NCI-H2171 (cell line): ENCODE results near the gene TTR.

Experiments
- DNase-seq: peaks from one replicate; lab custom pipeline; 2025; lab: John Stamatoyannopoulos, UW

Gene TTR

DNA sequence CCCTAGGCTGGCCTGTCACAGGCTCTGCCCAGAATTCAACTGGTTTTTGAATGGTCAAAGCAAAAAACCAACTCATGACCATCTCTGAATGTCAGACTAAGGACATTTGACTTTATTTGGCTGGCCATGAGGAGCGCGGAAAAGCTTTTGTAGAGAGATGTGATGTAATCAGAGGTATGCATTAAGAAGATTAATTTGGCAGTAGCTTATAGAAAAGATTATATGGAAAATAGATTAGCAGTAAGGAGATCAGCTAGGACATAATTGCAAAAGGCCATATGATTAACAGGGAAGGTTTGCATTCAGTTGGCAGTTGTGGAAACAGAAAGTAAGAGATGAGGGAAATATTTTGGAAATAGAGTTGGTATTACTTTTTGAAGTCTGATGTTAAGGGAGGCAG is 12.3 kb upstream of the TTR start:
- DNase-seq: no peak

DNA sequence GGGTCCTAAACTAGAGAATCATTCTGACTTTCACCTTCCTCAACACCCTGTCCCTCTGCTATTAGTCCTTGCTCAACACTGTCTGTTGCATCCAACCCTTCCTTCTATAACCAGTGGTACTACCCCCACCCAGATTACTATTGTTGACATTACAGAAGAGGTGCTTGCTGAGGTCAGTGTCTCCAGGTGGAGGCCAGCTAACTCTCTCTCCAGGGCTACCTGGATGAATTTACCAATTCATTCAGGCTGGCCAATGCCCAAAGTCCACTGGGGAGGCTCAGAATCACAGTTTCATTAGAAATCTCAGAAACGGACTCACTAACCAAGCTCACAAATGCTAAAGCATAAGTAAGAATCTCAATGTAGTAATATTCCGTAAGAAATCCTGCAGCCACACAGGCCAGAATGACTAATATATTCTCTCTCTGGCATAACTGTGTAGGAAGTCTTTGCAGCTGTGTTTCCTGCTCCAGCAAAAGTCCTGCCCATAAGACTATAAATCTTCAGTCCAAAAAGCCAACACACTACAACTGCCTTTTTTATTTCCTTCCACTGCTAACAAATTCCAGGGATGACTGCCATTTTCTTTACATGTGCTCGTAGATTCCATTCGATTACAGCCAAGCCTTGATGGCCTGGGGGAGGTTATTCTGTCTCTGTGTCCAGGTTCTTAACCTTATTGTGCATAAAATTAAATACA is 10.0 kb upstream of the TTR start:
- DNase-seq: no peak

DNA sequence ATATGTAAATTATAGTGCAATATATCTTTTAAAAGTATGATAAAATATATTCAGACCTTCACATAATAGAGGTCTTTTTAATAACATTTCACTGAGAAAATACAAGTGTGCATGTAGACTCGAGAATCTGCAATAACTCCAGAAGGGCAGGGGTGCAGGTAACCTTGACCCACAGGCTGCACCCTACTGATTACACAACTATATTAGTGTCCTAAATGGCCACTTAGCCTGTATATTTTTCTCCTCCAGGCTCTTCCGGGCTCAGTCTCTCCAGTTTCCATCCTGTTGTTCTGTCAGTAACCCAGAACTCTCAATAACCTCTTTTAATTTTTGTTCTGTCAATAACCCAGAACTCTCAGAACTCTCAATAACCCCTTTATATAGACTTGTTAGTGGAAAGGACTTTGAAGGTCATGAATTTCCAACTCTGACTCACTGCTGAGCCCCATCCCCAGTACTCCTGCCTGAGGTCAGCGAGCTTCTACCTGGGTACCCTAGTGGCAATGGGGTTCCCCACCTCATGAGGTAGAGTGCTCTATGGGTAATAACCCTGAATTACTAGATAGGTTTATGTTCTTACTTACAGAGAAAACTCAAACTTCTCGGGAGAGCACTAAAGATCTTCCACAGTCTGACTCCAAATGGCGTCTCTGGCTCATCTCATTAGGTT is 8.4 kb upstream of the TTR start:
- DNase-seq: no peak

DNA sequence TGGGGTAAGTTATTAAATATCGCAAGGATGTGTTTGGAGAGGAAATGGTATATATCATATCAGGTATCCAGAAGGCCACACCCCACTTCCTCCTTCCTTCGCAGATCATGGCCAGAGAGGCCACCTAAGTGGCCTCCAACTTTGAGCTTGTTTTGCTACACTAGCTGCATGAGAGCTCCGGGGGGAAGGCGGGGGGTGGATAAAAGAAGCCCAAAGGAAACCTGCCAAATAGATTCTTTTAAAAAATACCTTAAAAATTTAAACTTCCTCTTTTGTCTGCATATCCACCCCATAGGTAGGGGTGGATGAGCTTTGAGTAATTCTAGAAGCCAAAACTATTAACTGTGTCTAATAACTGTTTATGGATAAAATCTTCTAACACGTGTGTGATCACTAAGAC is 5.7 kb upstream of the TTR start:
- DNase-seq: no peak

DNA sequence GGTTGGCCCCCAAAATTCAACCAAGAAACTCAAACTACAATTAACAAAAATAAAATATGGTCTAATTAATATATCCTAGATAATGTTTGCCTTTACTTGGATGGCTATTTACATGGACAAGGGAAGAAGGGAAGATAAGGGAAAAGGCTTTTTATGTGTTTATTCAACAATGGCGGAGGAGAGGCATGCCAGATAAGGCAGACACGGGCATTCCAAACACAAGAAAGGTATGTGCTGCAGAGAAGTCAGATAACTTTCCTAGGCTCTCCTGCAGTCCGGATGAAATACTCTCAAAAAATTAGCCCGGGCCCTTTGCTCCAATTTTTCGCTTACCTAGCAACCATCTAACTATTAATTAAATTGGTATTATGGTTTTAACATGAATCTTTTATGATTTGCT is 5.1 kb upstream of the TTR start:
- no peak for DNase-seq

DNA sequence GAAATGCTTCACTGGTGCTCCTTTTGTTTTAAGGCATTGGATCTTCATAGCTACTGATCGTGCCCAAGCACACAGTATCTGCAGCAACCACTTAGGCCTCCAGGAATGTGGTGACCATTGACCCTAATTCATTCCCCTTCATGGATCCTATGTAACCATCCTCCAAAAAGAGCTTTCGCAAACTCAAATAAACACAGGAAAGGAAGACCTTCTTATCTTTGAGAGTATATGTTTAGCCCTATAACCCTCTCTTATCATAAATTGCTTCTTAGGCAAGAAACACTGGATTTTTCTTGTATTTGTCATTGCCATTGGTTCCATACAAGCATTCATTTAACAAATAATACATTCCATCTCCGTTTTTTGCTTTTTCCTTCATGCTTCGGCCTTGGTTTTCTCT is 4.1 kb upstream of the TTR start:
- DNase-seq: no peak

DNA sequence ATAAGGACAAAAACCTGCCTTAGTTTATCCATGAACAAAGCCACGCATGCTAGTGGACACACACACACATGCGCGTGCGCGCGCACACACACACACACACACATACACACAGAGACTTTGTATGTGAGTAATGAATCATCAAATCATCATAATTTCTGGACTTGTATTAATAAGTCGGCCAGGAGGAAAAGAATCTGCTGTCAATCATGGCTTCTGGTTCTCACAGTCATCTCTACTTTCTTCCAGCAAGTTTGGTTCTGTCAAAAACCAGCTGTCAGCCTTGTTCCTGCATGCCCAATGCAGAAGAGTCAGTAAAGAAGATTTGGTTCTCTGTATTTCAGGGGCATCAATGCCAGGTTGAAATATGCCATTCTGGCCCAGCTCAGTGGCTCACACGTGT is 1.1 kb upstream of the TTR start:
- DNase-seq: no peak

DNA sequence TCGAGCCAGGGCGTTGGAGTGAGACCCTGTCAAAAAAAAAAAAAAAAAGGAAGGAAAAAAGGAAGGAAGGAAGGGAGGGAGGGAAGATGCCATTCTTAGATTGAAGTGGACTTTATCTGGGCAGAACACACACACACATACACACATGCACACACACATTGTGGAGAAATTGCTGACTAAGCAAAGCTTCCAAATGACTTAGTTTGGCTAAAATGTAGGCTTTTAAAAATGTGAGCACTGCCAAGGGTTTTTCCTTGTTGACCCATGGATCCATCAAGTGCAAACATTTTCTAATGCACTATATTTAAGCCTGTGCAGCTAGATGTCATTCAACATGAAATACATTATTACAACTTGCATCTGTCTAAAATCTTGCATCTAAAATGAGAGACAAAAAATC is 564 bp upstream of the TTR start:
- no peak for DNase-seq

DNA sequence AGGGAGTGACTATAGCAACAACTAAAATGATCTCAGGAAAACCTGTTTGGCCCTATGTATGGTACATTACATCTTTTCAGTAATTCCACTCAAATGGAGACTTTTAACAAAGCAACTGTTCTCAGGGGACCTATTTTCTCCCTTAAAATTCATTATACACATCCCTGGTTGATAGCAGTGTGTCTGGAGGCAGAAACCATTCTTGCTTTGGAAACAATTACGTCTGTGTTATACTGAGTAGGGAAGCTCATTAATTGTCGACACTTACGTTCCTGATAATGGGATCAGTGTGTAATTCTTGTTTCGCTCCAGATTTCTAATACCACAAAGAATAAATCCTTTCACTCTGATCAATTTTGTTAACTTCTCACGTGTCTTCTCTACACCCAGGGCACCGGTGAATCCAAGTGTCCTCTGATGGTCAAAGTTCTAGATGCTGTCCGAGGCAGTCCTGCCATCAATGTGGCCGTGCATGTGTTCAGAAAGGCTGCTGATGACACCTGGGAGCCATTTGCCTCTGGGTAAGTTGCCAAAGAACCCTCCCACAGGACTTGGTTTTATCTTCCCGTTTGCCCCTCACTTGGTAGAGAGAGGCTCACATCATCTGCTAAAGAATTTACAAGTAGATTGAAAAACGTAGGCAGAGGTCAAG is 955 bp downstream of the TTR start:
- DNase-seq: no peak

DNA sequence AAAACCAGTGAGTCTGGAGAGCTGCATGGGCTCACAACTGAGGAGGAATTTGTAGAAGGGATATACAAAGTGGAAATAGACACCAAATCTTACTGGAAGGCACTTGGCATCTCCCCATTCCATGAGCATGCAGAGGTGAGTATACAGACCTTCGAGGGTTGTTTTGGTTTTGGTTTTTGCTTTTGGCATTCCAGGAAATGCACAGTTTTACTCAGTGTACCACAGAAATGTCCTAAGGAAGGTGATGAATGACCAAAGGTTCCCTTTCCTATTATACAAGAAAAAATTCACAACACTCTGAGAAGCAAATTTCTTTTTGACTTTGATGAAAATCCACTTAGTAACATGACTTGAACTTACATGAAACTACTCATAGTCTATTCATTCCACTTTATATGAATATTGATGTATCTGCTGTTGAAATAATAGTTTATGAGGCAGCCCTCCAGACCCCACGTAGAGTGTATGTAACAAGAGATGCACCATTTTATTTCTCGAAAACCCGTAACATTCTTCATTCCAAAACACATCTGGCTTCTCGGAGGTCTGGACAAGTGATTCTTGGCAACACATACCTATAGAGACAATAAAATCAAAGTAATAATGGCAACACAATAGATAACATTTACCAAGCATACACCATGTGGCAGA is 3.6 kb downstream of the TTR start:
- DNase-seq: no peak

DNA sequence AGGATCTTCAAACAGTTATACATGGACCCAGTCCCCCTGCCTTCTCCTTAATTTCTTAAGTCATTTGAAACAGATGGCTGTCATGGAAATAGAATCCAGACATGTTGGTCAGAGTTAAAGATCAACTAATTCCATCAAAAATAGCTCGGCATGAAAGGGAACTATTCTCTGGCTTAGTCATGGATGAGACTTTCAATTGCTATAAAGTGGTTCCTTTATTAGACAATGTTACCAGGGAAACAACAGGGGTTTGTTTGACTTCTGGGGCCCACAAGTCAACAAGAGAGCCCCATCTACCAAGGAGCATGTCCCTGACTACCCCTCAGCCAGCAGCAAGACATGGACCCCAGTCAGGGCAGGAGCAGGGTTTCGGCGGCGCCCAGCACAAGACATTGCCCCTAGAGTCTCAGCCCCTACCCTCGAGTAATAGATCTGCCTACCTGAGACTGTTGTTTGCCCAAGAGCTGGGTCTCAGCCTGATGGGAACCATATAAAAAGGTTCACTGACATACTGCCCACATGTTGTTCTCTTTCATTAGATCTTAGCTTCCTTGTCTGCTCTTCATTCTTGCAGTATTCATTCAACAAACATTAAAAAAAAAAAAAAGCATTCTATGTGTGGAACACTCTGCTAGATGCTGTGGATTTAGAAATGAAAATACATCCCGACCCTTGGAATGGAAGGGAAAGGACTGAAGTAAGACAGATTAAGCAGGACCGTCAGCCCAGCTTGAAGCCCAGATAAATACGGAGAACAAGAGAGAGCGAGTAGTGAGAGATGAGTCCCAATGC is 4.6 kb downstream of the TTR start:
- no peak for DNase-seq

DNA sequence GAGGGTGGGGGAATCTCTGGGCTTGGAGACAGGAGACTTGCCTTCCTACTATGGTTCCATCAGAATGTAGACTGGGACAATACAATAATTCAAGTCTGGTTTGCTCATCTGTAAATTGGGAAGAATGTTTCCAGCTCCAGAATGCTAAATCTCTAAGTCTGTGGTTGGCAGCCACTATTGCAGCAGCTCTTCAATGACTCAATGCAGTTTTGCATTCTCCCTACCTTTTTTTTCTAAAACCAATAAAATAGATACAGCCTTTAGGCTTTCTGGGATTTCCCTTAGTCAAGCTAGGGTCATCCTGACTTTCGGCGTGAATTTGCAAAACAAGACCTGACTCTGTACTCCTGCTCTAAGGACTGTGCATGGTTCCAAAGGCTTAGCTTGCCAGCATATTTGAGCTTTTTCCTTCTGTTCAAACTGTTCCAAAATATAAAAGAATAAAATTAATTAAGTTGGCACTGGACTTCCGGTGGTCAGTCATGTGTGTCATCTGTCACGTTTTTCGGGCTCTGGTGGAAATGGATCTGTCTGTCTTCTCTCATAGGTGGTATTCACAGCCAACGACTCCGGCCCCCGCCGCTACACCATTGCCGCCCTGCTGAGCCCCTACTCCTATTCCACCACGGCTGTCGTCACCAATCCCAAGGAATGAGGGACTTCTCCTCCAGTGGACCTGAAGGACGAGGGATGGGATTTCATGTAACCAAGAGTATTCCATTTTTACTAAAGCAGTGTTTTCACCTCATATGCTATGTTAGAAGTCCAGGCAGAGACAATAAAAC is 6.5 kb downstream of the TTR start:
- no peak for DNase-seq

DNA sequence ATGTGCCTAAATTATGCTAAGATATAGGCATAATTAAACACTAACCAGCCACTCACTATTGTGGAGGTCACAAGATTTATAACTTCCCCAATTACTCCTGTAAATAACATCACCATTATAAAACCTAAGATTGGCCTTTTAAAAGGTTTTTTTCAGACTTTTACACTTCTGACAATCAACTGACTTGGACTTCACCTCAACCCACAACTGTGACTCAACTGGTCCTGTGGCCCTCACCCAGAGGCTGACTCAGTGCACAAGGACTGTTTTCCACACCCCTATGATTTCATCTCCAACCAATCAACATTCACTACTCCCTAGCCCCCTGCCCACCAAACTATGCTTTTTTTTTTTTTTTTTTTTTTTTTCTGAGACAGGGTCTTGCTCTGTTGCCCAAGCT is 11.6 kb downstream of the TTR start:
- no peak for DNase-seq

DNA sequence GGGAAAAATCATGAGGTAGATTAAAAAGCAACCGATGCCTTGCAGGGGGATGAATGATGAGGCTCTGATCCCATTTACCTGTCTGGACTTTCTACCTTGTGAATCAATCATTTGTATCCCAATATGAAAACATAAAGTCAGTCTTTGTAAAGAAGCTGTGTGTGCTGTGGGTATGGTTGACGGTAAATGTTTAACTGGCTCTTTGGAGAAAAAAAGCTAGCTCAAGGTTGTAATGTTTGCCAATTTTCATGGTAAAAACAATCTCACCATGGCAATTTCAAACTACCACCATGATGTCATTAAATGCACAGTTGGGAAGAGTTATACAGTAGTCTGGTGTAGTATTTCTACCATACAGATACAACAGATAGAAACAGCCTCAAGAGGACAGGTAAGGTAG is 14.6 kb downstream of the TTR start:
- DNase-seq: no peak

DNA sequence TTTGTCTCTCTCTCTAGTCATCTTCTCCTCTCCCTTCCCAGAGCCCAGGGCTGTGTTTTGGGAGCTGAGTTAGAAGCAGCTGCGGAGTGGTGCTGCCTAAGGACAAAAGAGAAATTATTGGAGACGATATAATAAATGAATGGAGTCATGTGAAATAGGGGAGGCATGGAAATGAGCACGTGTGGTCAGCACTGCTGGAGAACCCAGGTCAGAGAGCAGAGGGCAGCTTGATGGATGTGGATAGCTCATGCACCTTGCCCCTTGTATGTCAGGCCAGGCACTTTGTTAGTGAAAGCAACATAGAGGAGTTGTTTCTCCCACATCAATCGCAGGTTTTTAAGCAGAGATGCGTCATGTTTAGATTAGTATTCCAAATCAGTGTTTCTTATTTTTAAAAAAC is 15.7 kb downstream of the TTR start:
- no peak for DNase-seq

DNA sequence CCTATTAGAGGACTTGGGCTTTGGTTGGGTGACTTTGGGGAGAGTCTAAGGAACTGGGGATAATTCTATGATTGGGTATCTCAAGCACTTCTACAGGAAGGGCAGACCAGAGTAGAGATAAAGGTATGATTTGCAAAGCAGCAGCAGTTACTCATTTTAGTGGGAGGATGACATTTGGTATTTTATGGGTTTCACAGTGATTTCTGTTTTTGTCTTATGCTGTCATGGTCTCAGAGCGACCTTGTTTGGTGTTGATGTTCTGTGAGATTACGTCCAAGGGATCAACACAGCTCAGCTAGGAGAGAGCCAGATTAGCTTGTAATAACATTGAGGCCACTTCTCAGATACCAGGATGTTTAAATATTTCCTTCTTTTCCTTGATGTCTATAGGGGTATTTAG is 18.2 kb downstream of the TTR start:
- no peak for DNase-seq

DNA sequence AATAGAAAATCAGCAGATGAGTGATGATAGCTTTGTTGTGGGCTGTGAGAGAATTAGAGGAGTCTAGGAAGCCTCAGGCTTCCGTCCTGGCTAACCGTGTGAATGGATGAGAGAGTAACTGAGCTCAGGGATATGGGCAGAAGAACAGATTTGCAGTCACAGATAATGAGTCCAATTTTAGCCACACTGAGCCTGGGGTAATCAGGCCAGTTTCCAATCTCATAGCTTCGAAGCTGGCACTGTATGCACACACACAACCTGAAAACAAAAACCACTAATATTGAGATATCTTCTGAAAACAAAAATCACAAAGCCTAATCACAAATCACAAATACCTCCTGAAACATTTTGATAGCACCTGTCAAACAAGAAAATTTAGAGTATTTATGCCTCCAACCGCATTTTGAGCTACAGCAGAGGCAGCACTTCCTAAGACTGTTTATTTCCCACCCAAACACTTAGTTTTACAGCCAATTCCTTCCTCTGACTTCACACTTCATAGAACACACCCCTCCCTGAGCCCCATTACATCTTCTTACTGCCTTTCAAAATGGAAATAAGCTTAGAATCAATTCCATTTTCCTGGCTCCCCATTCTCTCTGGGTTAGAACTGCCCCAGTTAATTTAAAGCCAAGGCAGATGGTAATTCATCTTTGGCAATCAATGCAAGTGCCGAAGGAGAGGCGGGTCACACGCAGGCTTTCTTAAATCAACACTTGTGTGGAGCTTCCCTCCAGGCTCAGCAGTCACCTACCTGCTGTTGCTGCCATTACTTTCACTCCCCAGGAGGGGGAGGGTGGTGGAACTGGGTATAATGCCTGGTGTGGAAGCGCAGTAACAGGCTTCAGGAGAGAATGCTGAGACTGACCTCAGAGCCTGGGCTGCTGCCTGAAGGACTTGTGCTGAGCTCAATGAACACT is 18.9 kb downstream of the TTR start:
- DNase-seq: peak; percentile 3

DNA sequence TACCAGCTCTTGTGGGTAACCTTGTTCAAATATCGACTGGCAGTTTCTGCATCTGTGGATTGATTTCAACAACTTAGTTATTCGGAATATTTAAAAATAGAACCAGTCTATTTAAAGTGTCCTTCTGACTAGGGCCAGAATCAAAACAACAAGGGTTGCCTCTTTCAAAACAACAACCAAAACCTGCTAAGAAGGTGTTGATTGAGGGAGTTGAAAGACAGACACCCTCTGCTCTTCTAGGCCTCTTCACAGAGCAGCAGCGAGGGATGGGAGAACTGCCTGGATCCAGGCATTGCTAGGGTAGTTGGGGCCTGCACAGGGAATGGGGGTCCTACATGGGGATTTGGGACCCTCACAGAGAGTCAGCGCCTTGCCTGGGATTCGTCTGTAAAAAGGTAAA is 19.8 kb downstream of the TTR start:
- DNase-seq: no peak

DNA sequence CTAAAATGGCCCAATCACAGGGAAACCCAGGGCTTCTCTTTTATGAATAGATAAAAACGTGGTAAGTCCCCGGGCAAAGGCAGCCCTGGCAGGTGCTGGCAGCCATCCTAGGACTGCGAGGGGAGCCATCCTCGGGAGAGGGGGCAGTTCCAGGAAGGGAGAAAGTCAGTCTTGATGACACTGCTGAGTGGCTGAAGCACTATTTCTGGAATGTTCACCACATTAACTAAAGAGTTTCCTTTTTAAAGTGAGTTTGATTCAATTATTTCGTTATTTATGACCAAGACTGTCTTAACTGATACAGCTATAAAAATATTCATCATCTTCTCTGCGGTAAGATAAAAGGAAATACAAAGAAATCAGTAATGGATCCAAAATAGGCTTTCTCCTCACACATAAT is 20.4 kb downstream of the TTR start:
- DNase-seq: no peak

DNA sequence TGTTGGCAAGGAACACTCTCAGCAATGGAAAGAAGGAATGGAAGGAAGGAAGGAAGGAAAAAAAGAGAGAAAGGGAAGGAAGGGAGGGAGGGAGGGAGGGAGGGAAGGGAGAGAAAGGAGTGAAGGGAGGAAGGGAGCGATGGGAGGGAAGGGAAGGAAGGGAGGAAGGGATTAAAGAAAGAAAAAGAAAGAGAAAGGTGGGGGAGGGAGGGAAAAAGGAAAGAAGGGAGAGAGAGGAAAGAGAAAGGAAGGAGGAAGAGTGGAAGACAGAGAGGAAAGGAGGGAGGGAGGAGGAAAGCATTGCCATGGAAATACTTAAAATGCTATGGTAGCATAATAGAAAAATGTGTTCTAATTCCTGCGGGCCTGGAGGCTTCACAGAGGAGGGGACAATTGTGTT is 22.4 kb downstream of the TTR start:
- no peak for DNase-seq
